Activated CD8-positive, alpha-beta memory T cell treated with anti-CD3 and anti-CD28 coated beads for 36 hours (primary cell): Measurements from ENCODE around the gene FBLN1. TPM values are rescaled to one million over a fixed set of nuclear protein-coding genes. Genes with fewer than 3 reads are reported as not detected.

Experiments
- CTCF ChIA-PET: fragments of 350-600 bp; sonication (Branson Sonifier 250); formaldehyde crosslinking; loops from one replicate; lab custom pipeline; 2021; ENCODE audit warnings: antibody characterized with exemption; lab: Charles Lee
- POLR2A ChIA-PET: fragments of 350-600 bp; sonication (Branson Sonifier 250); formaldehyde crosslinking; loops from one replicate; lab custom pipeline; 2021; ENCODE audit warnings: antibody characterized with exemption; lab: Charles Lee
- total RNA-seq, 2 experiments: library from RNA; stranded (reverse); gene quantifications; one replicate each; pipeline ENCODE4 v1.2.3, GENCODE V29; 2021

Gene FBLN1
- total RNA-seq, 2 experiments from 2014 or later = not detected

GRCh38 chr22:45576730-45577464 is 74.2 kb downstream of the FBLN1 start:
- ChIA-PET POLR2A (no interaction called here), CTCF (interaction anchor here (1.1 to 2.3 kb wide), 3 partner anchors 14 to 400 kb away, joined by 3 to 9 read pairs (median 6); partner anchors contain the start of gene WNT7B)

DNA sequence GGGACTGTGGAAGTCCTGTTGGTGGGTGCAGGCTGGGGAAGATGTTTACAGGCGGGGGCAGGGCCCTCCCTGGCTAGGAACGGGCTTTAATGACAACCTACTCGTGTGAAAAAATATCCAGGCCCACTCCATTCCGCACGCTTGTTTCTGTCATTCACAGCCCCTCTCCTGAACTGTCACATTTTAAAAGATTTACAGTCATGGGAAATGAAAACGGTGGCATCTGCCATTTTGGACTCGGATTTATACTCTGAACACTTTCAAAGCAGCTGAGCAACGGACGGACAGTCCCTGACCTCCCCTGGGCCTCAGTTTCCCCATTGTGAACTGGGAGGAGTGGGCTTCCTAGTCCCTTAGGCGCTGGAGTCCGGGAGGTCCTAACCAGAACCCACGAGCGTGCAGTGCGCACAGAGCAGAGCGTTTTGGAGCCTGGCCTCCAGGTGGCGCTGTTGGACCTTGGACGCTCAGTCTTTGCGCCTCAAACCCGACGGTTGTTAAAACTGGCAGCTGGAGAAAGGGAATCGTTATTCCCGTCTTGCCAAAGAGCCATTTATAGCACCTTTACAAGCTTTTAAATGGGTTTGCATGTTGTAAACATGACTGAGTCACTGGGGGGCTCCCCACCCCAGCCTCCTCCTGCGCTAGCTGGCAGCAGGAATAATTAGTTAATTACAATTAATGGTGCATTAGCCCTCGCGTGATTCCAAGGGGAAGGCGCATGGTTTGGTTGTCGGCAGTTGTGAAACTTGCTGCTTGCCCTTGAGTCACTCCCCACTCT is 75.3 kb downstream of the FBLN1 start:
- CTCF ChIA-PET = interaction anchor here (0.6 to 2.3 kb wide), 4 partner anchors 15 to 399 kb away, joined by 3 to 9 read pairs (median 4); partner anchors contain the start of gene WNT7B
- POLR2A ChIA-PET = no interaction called here

GRCh38 chr22:45578524-45579147 is 76.0 kb downstream of the FBLN1 start:
- POLR2A ChIA-PET = no interaction called here

DNA sequence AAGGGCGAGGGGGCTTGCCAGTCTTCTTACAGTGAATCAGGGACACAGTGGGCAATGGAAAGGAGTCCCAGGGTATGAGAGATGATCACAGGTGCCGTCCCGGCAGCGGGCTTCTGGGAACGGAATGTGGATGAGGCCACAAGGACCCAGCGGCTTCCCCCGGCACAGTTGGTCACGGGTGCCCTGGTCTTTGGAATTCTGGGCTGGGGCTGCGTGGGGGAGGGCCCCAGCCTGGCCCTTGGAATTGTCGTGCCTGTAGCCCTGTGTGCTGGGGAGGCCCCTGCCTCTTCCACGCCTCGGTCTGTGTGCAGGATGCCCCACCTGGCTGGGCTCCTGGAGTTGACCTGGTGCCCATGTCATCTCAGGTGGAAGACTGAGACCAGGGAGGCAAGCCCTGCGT is 76.6 kb downstream of the FBLN1 start:
- ChIA-PET CTCF (interaction anchor here (2.3 kb wide), 1 partner anchor 284 kb away, joined by 9 read pairs; no protein-coding TSS in a partner anchor), POLR2A (no interaction called here)

More at GRCh38 chr22:45578524-45579147, 76.0 kb downstream of the FBLN1 start:
- CTCF ChIA-PET = interaction anchor here (0.6 to 2.3 kb wide), 3 partner anchors 284 to 398 kb away, joined by 3 to 9 read pairs (median 6); partner anchors contain the start of gene WNT7B

DNA sequence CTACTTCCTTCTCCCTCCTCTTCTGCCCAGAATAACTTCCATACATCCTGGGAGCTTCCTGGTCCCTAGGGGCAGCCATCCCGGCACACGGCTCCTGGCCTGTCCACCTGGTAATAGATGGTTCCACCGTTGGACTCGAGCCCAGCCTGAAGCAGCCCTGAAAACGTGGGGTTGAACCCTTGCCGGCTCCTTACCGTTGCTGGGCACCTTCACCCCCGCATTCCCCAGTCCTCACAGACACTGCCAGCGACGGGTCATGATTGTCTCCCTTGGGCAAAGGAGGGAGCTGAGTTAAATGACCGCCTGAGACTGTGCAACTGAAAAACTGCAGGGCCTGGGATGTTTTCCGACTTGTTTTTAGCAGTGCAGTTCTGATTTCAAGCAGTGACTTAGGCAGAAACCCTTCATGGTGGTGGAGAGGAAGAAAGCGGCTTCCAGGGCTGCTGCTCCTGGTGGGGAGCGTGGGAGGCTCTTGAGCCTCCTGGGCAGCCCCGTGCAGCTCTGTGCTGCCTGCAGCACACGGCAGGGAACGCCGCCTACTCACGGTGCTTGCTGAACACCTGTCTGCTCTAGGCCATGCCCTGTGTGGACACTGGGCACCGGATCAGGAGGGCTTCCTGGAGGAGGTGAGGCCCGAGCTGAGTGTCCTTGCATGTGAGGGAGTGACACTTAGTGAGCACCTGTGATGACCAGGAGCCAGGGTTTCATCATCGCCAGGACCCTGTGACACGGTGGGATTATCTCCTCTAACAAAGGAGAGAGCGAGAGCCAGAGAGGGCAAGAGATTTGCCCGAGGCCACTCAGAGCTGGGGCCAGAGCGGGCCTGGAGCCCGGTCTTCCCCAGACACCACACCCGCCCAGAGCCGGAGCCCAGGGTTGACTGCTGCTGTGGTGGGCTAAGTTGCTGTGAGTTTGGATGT is 77.4 kb downstream of the FBLN1 start:
- POLR2A ChIA-PET = interaction anchor here (0.5 kb wide), 1 partner anchor 23 kb away, joined by 3 read pairs; no protein-coding TSS in a partner anchor
- CTCF ChIA-PET = no interaction called here

GRCh38 chr22:45580726-45581381 is 78.2 kb downstream of the FBLN1 start:
- POLR2A ChIA-PET = interaction anchor here (0.5 kb wide), 1 partner anchor 22 kb away, joined by 3 read pairs; no protein-coding TSS in a partner anchor
- CTCF ChIA-PET = no interaction called here

- CTCF ChIA-PET = no interaction called here
- POLR2A ChIA-PET = interaction anchor here (0.6 kb wide), 1 partner anchor 55 kb away, joined by 3 read pairs; no protein-coding TSS in a partner anchor
These were observed 78.9 kb downstream of the FBLN1 start for GRCh38 chr22:45581549-45582080.

GRCh38 chr22:45582236-45582954 is 79.7 kb downstream of the FBLN1 start:
- ChIA-PET POLR2A (no interaction called here), CTCF (no interaction called here)

GRCh38 chr22:45582955-45583320 is 80.3 kb downstream of the FBLN1 start:
- CTCF ChIA-PET = no interaction called here
- POLR2A ChIA-PET = no interaction called here

GRCh38 chr22:45583504-45583903 is 80.8 kb downstream of the FBLN1 start:
- ChIA-PET CTCF (no interaction called here), POLR2A (no interaction called here)

DNA sequence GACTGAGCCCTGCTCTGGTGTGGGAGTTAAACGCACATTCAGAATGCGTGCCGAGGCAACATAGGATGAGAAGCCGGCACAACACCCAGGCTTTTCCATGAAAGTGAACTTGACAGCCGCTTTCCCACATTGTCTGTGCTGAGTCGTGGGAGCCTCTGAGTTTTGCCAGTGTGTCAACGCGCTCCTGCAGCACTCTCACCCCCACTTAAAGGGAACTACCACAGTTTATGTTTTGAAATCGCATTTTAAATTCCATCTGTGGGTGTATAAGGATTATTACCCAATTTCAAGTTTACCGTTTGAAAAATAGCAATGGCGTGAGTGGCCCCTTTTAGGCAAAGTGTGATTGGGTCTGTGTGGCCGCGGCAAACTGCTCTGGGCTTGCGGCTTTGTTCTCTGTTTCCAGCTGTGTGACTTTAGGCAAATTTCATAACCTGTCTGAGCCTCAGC is 81.5 kb downstream of the FBLN1 start:
- CTCF ChIA-PET = interaction anchor here (0.6 kb wide), 1 partner anchor 280 kb away, joined by 3 read pairs; no protein-coding TSS in a partner anchor

DNA sequence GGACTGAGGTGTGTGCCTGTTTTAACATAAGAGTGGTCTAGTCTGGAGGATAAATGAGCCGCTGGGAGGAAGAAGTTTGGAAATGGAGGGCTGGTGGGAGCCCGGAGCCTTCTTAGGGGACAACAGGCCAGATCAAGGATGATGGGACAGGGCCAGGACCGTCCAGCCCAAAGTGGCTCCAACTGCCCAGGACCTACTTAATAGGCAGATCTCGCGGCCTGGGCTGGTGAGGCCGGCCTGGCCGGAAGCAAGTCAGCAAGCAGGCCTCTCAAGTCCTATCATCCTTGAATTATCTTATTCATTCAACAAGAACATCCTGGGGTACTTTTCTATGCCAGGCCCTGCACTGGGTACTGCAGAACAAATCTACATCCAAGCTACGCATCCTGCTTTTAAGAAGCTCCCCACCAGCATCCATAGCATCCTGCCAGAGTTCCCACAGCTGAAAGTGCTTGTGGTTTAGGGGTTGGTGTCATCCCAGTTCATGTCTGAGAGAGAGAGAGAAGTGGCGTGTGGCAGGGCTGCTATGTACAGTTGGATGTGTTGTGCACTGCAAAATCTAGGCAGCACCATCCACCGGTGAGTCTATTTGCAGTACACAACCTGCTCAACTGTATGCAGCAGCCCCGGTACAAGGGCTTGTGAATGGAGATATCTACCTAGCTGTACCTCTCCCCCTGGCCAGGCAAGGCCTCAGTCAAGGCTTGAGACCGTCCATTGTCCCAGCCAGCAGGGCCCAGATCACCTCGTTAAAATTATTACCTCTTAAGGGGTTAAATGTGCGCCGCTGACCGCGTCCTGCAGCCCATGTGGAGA is 82.1 kb downstream of the FBLN1 start:
- ChIA-PET CTCF (interaction anchor here (0.6 kb wide), 1 partner anchor 280 kb away, joined by 3 read pairs; no protein-coding TSS in a partner anchor), POLR2A (no interaction called here)

More for the DNA sequence above, 81.5 kb downstream of the FBLN1 start:
- POLR2A ChIA-PET = no interaction called here

GRCh38 chr22:45585437-45585755 is 82.7 kb downstream of the FBLN1 start:
- CTCF ChIA-PET = no interaction called here
- POLR2A ChIA-PET = no interaction called here

- CTCF ChIA-PET = no interaction called here
- POLR2A ChIA-PET = no interaction called here
These were observed 83.4 kb downstream of the FBLN1 start for GRCh38 chr22:45585946-45586540.

DNA sequence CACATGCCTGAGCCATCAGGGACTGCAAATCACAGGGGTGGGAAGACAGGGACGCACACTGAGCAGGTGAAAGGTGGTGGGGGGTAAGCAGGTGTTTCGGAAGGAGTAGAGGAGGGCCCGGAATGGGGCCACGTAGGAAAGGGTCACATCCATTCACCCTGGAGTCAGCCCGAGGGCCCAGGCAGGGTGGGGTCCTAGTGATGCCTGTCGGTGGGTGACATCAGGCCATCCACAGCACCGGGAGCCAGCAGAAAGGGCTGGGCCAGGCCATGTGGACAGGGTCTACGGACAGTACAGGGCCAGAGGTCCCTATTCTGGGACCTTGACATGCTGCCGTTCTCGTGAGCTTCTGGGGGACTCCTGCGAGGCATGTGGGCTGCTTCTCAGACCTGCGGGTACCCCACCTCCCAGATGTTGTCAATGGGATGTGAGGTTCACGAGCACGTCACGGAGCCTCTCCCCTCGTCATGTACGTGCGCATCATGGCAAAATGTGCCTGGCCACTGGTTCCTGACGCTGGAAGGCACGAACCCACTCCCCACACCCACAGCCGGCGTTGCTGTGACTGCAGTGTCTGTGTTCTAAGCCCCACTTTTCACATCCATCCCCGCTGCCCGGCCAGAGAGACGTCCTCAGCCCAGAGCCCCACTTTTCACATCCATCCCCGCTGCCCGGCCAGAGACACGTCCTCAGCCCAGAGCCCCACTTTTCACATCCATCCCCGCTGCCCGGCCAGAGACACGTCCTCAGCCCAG is 84.1 kb downstream of the FBLN1 start:
- ChIA-PET POLR2A (no interaction called here), CTCF (no interaction called here)
